ENCODE data around the gene POU2AF1. TPM values are rescaled to one million over a fixed set of nuclear protein-coding genes. Genes with fewer than 3 reads are reported as not detected.
A peak's percentile ranks its signal among the peaks of the same experiment; 100 is the strongest.

The POU2AF1 gene
- total and polyA plus RNA-seq, 2 of the 13 experiments (the other 11 are each of a cell fraction or from before 2014, with no cell fraction given), result 1.9 to 3.6 TPM

DNA sequence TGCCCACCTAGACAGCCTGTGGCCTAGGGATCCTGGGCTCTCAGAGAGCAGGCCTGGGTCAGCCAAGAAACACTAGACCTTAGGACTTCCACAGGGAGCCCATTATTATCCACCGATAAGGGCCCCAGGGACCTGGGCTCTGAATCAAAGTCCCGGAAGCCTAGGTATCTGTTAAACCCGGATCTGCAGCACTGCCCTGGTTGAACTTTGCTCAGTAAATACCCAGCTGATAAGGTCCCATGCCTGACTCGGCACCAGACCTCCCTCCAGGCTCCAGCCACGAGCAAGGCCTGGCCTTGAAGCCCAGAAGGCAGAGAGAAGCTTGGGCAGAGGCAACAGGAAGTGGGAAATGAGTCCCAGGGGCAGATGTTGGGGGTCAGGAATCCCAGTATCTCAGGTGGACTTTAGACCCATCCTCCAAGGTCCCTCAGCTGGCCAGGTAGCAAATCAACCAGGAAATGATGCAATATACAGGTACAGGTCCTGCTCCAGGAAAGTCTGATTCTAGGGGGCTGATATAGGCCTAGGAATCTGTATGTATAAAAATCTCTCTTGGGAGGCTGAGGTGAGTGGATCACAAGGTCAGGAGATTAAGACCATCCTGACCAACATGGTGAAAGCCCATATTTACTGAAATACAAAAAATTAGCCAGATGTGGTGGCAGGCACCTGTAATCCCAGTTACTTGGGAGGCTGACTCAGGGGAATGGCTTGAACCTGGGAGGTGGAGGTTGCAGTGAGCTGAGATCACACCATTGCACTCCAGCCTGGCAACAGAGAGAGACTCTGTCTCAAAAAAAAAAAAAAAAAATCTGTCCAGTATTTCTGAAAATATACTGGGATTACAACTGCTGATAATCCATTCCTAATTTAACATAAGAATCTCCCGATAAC is 18.7 kb downstream of the POU2AF1 start (continued):
- peak; percentile 82; the same call in 1 of the 2 replicates for TF ChIP-seq ZBTB7A (CRISPR knock-in tag; IDR thresholded peaks at IDR 0.05)
- peak; percentile 66; the same call in 1 of the 2 replicates for TF ChIP-seq PRMT3 (CRISPR knock-in tag; IDR thresholded peaks at IDR 0.05; ENCODE audit: borderline replicate concordance, low read depth)
- peak; percentile 87; the same call in 1 of the 2 replicates for TF ChIP-seq ZNF564 (CRISPR knock-in tag; IDR thresholded peaks at IDR 0.05)
- TF ChIP-seq, protein P1, sequence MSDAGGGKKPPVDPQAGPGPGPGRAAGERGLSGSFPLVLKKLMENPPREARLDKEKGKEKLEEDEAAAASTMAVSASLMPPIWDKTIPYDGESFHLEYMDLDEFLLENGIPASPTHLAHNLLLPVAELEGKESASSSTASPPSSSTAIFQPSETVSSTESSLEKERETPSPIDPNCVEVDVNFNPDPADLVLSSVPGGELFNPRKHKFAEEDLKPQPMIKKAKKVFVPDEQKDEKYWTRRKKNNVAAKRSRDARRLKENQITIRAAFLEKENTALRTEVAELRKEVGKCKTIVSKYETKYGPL (CRISPR knock-in tag; IDR thresholded peaks at IDR 0.05), result no peak; the same call in 1 of the 2 replicates
- 0 out of 2 replicates have a peak, but pooled peaks have one; percentile 76 for TF ChIP-seq ZNF850 (CRISPR knock-in tag; conservative IDR thresholded peaks at IDR 0.05)
- TF ChIP-seq ZNF180 (CRISPR knock-in tag; IDR thresholded peaks at IDR 0.05; ENCODE audit: borderline replicate concordance, low read depth), result no peak
- TF ChIP-seq HOXA7 (CRISPR knock-in tag; IDR thresholded peaks at IDR 0.05), result no peak
- no peak for TF ChIP-seq TAF15 (IDR thresholded peaks at IDR 0.05; ENCODE audit: low read depth, low read length, poor library complexity, severe bottlenecking)
- peak; percentile 99 for TF ChIP-seq ELF3 (CRISPR knock-in tag; IDR thresholded peaks at IDR 0.05)
- peak; percentile 52; the same call in 1 of the 2 replicates for TF ChIP-seq TBP (CRISPR knock-in tag; IDR thresholded peaks at IDR 0.05)
- TF ChIP-seq KDM4B (CRISPR knock-in tag; IDR thresholded peaks at IDR 0.05), result peak; percentile 97
- TF ChIP-seq EHMT2 (IDR thresholded peaks at IDR 0.05; ENCODE audit: borderline replicate concordance, low read depth, low read length), result no peak
- TF ChIP-seq, protein P2, sequence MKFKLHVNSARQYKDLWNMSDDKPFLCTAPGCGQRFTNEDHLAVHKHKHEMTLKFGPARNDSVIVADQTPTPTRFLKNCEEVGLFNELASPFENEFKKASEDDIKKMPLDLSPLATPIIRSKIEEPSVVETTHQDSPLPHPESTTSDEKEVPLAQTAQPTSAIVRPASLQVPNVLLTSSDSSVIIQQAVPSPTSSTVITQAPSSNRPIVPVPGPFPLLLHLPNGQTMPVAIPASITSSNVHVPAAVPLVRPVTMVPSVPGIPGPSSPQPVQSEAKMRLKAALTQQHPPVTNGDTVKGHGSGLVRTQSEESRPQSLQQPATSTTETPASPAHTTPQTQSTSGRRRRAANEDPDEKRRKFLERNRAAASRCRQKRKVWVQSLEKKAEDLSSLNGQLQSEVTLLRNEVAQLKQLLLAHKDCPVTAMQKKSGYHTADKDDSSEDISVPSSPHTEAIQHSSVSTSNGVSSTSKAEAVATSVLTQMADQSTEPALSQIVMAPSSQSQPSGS (CRISPR knock-in tag; IDR thresholded peaks at IDR 0.05), result peak; percentile 94
- TF ChIP-seq, protein P3, sequence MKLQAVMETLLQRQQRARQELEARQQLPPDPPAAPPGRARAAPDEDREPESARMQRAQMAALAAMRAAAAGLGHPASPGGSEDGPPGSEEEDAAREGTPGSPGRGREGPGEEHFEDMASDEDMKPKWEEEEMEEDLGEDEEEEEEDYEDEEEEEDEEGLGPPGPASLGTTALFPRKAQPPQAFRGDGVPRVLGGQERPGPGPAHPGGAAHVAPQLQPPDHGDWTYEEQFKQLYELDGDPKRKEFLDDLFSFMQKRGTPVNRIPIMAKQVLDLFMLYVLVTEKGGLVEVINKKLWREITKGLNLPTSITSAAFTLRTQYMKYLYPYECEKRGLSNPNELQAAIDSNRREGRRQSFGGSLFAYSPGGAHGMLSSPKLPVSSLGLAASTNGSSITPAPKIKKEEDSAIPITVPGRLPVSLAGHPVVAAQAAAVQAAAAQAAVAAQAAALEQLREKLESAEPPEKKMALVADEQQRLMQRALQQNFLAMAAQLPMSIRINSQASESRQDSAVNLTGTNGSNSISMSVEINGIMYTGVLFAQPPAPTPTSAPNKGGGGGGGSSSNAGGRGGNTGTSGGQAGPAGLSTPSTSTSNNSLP (IDR thresholded peaks at IDR 0.05; ENCODE audit: low read depth, low read length), result peak; percentile 85
- TF ChIP-seq, protein P4, sequence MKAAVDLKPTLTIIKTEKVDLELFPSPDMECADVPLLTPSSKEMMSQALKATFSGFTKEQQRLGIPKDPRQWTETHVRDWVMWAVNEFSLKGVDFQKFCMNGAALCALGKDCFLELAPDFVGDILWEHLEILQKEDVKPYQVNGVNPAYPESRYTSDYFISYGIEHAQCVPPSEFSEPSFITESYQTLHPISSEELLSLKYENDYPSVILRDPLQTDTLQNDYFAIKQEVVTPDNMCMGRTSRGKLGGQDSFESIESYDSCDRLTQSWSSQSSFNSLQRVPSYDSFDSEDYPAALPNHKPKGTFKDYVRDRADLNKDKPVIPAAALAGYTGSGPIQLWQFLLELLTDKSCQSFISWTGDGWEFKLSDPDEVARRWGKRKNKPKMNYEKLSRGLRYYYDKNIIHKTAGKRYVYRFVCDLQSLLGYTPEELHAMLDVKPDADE (CRISPR knock-in tag; IDR thresholded peaks at IDR 0.05), result no peak
- peak; percentile 98 for TF ChIP-seq FOXA3 (CRISPR knock-in tag; IDR thresholded peaks at IDR 0.05)
- TF ChIP-seq, protein P5, sequence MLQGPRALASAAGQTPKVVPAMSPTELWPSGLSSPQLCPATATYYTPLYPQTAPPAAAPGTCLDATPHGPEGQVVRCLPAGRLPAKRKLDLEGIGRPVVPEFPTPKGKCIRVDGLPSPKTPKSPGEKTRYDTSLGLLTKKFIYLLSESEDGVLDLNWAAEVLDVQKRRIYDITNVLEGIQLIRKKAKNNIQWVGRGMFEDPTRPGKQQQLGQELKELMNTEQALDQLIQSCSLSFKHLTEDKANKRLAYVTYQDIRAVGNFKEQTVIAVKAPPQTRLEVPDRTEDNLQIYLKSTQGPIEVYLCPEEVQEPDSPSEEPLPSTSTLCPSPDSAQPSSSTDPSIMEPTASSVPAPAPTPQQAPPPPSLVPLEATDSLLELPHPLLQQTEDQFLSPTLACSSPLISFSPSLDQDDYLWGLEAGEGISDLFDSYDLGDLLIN (CRISPR knock-in tag; IDR thresholded peaks at IDR 0.05; ENCODE audit: borderline replicate concordance), result 0 out of 2 replicates have a peak, but pooled peaks have one; percentile 27
- TF ChIP-seq TOPORS (CRISPR knock-in tag; IDR thresholded peaks at IDR 0.05), result peak; percentile 59; the same call in 1 of the 2 replicates
- no peak for TF ChIP-seq RFX1 (IDR thresholded peaks at IDR 0.05)
- no peak for TF ChIP-seq SRSF1 (optimal IDR thresholded peaks at IDR 0.05; ENCODE audit: low read depth, low read length)
- TF ChIP-seq, protein P6, sequence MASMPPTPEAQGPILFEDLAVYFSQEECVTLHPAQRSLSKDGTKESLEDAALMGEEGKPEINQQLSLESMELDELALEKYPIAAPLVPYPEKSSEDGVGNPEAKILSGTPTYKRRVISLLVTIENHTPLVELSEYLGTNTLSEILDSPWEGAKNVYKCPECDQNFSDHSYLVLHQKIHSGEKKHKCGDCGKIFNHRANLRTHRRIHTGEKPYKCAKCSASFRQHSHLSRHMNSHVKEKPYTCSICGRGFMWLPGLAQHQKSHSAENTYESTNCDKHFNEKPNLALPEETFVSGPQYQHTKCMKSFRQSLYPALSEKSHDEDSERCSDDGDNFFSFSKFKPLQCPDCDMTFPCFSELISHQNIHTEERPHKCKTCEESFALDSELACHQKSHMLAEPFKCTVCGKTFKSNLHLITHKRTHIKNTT (CRISPR knock-in tag; IDR thresholded peaks at IDR 0.05), result no peak
- TF ChIP-seq NR3C1 (CRISPR knock-in tag; IDR thresholded peaks at IDR 0.05), result no peak
